GM18508 (cell line): ENCODE measurements around the gene BAG3.
"Not testable (repeated sequence)": the region's sequence is repeated elsewhere in the genome, so short reads cannot be mapped to it uniquely, and the experiment has no call there.

Source experiments
- ATAC-seq: cut with Tn5 transposase; IDR thresholded peaks from one replicate; pipeline ENCODE4 v1.9.1; 2021; ENCODE audit warnings: moderate number of reproducible peaks; ENCODE audit not compliant: insufficient read depth, unreplicated experiment

Gene BAG3

DNA sequence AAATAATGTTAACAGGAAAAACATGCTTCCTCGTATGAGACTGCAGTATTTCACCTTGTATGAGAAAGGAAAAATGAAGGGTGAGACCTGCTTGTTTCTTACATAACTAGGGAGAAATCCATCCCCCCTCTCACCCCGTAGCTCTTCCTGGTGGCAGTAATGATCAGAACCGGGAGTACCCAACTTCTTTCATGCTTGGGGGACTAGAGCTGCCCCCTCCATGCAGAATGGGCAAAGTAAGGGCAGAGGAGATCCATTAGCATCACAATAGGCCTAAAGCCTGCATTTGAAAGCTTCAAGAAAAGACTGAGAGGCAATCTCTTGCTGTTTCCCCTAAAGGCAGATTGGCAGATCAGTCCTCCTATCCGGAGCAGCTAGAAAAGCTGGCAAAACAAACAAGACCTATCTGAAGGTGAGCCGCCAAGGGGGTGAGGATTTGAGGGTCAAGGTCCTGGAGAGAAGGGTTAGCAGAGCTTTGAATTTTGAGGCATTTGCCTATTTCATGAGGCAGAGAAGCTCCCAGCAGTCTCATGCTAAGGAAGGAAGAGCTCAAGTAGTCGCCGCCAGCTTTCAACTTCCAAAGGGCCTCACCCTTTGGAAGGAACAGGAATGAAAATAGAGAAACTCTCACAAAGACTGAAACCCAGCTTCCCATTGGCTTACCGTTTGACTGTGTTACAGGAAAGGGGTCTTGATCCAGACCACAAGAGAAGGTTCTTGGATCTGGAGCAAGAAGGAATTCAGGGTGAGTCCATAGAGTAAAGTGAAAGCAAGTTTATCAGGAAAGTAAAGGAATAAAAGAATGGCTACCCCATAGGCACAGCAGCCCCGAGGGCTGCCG lies 36.2 kb downstream of the BAG3 start:
- no peak for ATAC-seq

DNA sequence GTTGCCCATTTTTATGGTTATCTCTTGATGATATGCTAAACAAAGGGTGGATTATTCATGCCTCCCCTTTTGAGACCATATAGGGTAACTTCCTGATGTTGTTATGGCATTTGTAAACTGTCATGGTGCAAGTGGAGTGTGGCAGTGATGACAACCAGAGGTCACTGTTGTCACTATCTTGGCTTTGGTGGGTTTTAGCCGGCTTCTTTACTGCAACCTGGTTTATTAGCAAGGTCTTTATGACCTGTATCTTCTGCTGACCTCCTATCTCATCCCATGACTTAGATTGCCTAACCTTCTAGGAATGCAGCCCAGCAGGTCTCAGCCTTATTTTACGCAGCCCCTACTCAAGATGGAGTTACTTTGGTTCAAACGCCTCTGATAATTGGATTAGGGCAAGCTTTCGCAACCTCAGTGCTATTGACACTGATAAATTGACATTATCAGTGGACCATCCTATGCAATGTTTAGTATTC lies 36.9 kb downstream of the BAG3 start:
- ATAC-seq = no peak

DNA sequence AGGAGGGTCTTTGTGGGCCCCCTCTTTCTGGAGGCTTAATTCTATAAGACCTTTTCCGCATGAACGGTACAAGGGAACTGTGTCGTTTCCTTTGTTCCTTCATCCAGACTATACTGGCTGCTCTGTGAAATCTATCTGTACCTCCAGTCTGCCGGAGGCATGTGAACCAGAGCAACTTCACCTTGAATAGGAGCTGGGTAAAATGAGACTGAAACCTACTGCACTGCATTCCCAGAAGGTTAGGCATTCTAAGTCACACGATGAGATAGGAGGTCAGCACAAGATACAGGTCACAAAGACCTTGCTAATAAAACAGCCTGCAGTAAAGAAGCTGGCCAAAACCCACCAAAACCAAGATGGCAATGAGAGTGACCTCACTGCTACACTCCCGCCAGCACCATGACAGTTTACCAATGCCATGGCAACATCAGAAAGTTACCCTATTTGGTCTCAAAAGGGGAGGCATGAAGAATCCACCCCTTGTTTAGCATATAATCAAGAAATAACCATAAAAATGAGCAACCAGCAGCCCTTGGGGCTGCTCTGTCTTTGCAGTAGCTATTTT lies 37.9 kb downstream of the BAG3 start:
- no peak for ATAC-seq

DNA sequence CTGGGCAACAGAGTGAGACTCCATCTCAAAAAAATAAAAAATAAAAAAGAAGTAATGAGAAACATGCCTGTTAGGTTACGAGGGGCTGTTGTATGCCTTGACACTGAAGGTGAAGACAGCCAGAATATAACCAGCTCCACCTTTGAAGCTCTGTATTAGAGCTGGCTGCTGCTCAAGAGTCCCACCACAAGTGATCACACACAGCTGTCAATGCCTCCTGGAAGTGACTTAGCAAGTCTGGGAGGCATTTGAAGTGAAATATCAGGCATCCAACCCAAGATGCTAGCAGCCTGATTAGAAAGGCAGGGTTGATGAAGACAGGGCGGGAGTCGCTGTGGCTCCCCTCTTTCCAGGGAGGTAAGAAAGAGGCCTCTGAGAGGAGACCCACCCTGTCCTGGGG lies 40.5 kb downstream of the BAG3 start:
- no peak for ATAC-seq

DNA sequence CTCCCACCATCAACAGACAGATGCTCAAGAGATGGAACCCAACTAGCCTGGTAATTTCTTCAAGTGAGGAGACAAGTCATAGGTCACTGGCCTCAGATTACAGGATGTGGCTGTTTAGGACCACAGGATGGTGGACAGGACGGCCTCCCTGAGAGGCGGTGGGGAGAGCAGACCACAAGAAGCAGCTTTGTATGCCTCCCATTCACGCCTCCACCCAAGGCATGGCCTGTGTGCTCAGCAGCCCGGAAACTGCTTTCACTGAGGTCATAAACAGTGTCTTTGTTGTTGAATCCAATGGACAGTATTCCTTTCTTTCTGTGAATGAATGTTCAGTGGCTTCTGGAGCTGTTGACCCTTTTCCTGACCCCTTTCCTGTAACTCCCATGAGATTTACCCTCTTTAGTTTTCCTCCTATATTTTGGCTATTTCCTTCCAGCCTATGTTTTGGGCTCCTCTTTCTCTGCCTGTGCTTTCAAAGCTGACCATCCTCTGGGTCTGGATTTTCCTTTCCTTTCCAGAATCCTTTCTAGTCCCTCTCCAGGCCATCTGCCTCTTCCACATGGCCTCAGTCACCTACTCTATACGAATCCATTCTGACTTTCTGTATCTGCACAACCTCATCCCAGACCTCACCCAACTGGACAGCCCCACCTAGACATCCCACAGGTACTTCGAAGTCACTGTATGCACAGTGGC lies 42.2 kb downstream of the BAG3 start:
- peak; percentile 61 for ATAC-seq

DNA sequence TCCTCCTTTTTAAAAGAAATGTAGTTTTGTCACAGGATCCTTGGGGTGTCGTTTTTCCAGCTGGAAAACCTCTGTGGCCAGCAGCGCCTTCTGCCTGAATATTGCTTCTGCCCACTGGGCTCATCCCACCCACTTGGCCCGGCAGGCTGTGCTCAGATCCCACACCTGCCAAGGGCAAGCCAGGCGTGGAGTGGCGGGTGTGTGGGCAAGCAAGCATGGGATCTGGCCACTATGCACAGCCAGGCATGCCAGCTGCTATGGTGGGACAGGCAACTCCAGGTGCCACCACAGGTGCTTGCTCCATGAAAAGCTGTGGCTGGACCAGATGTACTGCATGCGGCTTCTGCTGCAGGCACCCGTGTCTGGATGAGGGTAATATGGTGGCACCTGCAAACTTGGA lies 43.4 kb downstream of the BAG3 start:
- ATAC-seq = no peak

DNA sequence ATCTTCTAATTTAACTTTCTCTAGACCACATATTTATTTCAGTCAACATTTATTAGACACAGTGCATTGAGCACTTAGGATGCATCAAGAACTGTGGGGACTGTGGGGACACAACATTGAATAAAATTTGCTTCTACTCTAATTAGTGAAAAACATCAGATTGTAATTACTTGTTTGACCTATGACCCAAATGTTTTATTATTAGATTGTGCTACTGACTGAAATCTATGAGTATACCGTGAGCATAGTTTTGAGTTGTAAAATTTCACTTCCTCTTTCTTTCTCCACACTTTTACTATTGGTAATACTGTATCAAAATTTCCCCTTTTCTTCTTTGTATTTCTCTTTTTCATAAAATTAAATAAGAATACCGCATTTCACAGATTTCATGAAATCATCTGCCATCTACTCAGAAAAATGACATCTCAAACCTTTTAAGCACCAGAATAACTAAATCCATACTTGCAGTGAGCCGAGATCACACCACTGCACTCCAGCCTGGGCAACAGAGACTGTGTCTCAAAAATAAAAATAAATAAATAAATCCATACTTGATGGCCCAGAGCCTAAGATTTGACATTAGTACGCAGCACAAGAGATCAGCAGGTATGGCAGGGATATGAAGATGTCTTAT lies 49.3 kb downstream of the BAG3 start:
- ATAC-seq = peak; percentile 45

DNA sequence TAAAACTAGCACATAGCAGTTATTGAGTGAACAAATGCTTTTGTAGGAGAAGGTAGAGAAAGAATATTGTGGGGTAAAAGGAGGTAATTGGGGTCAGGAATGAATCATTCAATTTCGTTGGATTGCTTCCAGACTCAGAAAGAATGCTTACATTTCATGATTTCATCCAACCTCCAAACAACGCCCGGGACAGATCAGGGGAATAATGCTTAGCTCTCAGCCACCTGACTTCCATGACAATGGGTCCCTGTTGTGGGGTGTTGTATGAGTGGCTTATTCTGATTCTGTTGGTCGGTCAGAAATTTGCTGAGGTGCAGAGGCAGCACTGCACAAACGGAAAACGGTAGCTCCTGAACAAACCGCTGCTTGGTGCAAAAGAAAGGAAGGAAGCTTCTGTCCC lies 50.7 kb downstream of the BAG3 start:
- ATAC-seq = no peak

DNA sequence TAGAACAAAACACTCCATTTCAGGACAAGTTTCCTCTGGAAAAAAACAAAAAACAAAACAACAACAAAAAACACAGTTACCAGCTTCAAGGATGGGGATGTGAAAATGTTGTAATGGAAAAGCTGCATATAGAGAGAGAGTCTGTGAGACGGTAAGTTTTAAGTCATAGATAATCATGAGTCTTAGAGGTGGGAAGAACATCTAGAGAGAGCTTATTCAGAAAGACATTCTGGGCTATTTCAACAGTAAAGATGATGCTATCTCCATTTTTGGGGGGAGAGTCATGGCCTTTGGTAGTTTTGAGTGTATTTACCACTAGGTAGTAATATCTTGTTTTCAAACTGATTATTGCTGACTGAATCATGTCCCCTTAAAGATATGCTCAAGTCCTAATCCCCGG lies 51.4 kb downstream of the BAG3 start:
- ATAC-seq = no peak

DNA sequence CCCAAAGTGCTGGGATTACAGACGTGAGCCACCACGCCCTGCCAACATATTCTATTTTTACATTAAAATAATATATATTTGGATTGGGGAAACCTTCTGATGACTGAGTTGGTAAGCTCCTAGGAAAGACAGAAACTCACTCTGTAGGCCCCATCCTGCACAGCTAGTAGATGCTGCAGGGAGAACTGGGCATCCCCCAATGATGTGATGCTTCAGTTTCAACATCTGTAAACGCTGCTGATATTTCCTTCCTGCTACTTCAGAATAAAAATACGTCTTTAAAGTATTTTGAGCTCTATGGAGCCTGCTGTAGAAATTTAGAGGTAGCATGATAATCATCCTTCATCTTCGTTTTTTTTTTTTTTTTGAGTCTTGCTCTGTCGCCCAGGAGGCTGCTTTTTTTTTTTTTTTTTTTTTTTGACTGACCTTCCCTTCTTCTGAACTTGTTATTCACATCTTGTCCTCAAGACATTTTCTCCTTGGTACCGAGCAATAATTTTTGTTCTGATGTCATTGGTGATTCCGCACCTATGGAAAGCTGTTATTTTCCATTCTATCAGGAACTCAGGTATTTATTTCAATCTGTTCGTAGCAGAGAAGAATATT lies 52.8 kb downstream of the BAG3 start:
- ATAC-seq = no peak

DNA sequence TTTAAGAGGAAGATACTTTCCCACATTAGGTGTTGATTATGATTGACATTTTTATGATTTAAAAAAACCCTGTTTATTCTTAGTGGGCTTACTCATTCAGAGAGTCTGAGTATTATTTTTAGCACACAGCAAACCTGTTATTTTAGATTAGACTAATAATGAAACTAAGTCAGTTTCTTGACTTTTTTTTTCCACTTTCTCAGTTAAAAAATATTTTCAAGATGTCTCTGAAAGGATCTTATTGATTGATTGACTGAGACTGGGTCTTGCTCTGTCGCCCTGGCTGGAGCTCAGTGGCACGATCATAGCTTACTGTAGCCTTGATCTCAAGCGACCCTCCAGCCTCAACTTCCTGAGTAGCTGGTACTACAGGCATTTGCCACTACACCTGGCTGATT lies 54.3 kb downstream of the BAG3 start:
- ATAC-seq = peak; percentile 41

DNA sequence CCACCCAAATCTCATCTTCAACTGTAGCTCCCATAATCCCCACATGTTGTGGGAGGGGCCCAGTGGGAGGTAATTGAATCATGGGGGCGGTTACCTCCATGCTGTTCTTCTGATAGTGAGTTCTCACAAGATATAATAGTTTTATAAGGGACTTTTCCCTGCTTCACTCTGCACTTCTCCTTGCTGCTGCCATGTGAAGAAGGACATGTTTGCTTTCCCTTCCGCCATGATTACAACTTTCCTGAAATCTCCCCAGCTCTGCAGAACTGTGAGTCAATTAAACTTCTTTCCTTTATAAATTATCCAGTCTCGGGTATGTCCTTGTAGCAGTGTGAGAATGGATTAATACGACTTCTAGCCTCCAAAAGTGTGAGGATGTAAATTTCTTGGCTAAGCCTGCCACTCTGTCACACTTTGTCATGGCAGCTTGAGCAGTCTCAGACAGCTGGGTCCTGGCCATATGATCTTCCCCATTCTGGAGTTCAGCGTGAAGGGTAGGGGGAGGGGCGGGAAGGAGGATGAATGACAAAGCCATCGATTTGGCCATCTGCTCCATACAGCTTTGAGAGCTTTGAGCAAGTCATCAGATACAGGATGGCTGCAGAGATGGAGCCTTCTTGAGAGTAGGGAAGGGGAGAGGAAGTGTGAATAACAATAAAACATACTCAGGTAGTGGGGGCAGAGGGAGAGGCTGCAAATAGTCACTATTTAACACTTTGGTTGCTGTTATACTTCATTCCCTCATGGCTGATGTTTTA lies 55.5 kb downstream of the BAG3 start:
- ATAC-seq = no peak

DNA sequence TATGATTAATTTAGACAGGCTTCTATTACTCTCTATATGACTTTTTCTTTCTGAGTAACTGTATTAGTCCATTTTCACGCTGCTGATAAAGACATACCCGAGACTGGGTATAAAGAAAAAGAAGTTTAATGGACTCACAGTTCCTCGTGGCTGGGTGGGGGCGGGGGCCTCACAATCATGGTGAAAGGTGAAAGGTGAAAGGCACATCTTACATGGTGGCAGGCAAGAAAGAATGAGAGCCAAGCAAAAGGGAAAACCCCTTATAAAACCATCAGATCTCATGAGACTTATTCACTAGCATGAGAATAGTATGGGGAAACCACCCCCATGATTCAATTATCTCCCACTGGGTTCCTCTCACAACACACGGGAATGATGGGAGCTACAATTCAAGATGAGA lies 56.2 kb downstream of the BAG3 start:
- not testable (repeated sequence) for ATAC-seq

DNA sequence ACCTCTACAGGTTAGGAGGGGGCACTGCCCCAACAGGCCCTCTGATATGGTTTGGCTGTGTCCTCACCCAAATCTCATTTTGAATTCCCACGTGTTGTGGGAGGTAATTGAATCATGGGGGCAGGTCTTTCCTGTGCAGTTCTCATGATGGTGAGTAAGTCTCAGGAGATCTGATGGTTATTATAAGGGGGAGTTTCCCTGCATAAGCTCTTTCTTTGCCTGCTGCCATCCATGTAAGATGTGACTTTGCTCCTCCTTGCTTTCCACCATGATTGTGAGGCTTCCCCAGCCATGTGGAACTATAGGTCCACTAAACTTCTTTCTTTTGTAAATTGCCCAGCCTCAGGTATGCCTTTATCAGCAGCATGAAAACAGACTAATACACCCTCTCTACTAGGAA lies 59.8 kb downstream of the BAG3 start:
- ATAC-seq = not testable (repeated sequence)

DNA sequence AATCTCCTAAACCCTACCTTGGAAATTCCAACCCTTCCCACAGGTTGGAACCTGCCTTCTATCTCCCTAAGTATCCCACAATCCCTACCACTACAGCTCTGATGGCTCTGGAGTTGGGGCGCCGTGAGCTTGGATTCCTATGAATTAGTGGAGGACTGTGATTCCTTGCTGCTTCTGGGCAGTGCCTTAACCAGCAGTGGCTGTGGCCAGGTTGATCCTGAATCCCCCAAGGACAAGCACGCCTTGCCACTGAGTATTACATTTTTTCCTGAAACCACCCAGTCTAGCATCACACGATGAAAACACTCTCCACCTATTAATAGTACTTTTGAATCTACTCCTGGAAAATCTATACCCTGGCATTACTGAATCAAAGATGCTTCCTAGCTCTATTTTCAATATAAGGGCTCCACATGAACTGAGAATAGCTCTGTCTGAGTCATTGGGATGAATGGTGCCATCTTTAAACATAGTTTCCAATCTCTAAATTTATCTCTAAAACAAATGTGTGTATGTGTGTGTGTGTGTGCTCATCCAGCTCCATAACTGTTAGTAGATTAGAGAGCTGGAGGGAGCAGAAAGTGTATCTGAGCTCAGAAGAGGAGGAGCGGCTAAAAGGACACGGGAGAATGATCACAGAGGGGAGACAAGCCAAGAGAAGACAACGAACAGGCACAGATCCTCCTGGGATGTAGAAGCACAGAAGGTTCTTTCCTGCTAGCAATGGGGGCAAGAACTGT lies 62.7 kb downstream of the BAG3 start:
- no peak for ATAC-seq

DNA sequence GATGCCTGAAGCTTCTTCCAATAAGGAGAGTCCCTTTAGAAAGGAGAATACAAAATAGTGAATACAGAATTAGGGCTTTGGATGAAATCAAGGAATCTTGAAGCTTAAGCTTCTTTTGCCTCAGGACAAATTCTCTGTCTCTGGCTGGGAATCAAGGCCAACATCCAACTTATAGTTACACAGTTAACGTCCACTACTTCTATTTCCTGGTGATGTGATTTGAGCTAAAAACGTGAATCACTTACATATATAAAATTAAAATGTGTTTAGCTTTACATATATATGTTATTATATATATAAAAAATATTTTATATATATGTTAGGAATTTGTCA lies 63.3 kb downstream of the BAG3 start:
- ATAC-seq = no peak

DNA sequence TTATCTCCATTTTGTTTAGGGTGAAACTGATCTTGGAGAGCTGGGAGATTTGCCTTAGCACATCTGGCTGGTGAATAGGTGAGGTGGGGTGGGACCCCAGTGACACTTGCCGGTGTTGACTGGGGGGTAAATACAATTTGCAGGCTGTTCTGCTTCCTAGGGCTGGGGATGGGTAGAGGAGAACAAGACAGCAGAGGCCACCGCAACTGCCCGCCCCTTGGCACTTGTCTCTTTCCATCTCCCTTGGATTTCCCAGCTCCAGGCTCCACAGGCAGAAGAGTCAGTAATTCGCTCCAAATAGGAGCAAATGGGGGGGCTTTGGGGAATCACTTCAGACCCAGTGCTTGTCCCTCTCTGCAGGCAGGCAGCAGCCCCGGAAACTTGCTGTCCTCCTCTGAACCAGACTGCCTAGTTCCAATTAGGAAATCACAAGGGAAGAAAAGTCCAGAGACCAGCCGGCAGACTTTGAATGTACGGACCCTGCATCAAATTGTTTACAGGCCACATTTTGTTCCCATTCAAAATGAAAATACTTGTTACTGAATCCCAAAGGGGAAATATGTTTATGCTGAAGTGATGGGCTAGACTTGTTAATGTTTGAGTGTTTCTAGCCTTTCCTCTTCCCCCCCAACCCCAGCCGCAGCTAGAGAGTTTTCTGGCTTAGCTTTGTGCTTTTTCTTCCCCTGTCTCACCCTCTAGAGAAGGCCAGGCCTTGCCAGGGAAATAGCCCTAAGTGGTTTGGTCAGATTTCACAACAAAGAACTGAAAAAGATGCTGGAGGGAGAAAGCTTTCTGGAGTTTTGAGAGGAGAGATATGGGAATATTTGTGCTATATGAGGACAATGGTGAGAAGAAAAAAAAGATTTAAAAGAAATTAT lies 64.7 kb downstream of the BAG3 start:
- no peak for ATAC-seq

DNA sequence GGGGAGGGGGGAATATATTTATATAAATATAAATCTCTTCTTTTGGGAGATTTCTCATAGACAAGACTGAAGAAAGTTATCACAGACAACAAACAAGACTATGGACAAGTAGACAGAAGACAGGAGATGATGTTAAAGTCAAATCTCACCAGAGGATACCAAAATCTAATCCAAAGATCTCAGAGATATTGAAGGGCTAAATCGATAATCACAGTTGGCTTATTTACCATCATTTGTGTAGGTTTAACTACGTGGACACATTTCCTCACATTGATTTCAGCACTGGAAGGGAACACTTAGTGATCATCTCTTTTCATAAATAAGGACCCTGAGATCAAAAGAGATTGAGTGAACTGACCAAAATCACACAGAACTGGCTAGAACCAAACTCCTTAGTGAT lies 72.0 kb downstream of the BAG3 start:
- ATAC-seq = no peak
